Stimulated activated naive CD8-positive, alpha-beta T cell treated with anti-CD3 and anti-CD28 coated beads, Interleukin-15, Interleukin-2, amounts not matched to agents 100 U/mL and 50 U/mL, for 24 hours (primary cell): ENCODE measurements around the gene PHF19.
A peak's percentile ranks its signal among the peaks of the same experiment; 100 is the strongest.

ENCODE experiments used
- ATAC-seq: fragments of 150-1000 bp; cut with Tn5 transposase; one replicate; pipeline ENCODE4 v1.10.0; 2021
- DNase-seq: peaks from one replicate; pipeline ENCODE4 v3.0.0; 2021

PHF19 gene

DNA sequence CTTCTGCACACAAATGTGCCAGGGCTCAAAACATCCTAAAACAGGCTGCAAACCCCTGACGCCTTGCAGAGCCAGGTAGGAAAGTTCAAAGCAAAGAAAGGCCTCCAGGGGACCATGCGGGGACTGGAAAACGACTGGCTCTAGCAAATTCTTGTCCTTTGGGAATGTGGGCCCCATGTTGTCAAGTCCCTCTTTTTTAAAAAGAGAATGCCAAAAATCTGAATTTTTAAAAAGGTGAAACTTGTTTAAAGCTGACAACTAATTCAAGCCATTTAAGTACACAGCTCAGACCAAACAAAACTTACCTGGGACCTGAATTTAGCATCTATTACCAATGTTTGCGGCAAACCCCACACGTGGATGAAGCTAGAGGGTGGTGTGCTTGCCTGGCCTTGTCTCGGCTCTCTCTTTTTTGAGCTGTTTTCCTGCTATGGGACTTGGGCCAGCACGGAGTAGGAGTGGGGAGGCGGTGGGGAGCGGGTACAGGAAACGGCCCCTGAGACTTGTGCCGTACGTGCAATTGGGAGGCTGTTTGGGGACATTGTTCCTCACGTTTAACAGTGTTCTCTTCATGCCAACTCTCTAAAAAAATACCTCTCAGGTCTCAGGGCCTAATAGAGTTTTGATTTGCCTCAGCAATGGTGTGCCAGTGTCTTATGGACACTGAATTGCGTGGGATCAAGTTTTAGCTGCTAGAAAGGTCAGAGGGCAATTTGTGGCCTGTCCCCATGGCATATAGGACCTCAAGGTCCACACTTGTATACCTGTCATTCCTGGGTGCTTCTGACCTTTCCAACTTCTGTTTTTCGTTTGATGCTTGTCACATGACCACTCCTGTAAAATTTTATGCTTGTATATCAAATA lies 15.1 kb upstream of the PHF19 start:
- peak; percentile 2 for ATAC-seq
- peak; percentile 51 for DNase-seq

DNA sequence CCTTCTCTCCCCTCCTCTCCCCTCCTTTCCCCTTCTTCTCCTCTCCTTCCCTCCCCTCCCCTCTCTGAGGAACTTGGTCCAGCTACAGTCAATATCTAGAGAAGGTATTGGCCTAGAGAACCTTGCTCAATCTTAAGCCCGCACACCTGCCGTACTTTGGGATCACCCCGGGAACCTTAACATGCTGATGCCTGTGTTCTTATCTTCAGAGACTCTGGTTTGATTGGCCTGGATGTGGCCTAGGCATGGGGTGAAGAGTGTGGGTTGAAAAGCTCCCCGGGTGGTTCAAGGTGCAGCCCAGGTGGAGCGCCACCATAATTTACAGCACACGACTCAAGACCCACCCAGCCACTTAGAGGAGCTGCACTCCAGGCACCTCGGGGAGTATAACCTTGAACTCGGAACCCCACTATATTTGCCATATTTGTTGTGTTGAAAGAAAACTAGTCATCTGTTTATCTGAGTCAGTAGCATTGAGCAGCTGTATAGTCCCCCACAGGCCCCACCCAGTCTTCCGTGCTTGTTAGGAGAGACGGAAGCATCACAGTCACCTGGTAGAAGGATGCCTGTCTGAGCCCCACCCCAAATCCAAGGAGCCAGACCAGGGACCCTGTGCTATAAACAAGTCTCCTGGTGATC lies 14.4 kb upstream of the PHF19 start:
- peak; percentile 73 for DNase-seq
- peak; percentile 57 for ATAC-seq

DNA sequence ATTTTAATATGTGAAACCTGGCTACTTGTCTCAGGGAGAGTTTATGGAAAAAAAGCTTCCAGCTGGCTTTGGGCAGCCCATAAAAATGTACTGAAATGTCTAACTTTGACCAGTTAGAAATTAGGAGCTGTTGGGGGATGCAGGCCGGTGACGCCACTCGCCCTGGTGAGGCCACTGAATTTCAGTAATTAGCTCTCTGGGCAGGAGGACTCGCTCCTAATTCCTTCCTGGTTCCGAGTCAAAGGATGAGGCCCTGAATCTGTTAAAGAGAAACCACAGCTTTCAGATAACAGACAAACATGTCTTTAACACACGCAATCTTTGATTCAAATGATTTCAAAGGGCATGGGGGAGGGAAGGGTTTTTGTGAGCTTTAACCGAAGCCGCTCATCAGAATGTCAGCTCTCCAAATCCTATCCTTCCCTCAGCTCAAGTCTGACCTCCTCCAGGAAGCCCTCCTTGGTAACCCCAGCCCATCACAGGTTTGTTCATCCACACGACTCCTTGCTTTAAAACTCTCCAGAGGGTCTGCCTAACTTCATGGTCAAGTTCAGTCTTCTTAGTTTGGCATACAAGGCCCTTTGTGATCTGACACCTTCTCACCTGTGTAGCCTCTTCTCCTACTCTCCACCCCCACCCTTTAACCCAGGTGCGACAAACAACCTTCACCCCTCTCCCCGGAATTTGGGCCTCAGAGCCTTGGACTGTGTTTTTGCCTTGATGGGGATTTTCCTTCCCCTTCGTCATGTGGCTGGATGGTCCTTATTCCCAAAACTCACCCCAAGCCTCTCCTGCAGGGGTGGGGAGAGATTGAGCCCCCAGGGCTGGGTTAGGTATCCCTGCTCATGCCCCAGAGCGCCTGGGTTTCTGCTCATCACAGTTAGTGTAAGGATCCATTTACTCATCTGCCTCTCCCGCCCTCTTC lies 13.6 kb upstream of the PHF19 start:
- DNase-seq (peak; percentile 57), ATAC-seq (peak; percentile 17)

DNA sequence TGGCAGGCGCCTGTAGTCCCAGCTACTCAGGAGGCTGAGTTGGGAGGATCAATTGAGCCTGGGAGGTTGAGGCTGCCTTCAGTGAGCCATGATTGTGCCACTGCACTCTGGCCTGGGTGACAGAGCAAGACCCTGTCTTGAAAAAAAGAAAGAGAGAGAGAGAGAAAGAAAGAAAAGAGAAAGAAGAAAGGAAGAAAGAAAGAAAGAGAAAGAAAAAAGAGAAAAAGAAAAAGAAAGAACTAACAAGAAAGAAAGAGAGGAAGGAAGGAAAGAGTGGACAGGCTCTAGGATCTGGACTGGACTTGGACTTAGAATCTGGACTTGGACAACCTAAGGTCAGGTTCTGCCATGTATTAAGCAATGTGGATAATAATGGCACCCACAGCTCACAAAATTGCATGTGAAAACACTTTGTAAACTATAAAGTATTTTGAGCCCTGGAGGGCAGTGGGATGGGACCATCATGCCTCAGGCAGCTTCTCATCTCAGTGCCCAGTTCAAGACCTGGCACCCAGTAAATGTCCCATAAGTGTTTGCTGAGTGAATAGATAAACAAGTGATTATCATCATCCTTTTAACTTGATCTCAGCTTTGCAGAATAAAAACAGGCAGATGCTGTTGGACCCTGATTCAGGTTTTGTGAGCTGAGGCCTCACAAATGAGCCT lies 12.8 kb upstream of the PHF19 start:
- peak; percentile 17 for DNase-seq

GRCh38 chr9:120888626-120889025 lies 11.6 kb upstream of the PHF19 start:
- ATAC-seq = no peak
- no peak for DNase-seq

More for the DNA sequence above, 12.8 kb upstream of the PHF19 start:
- ATAC-seq = no peak

DNA sequence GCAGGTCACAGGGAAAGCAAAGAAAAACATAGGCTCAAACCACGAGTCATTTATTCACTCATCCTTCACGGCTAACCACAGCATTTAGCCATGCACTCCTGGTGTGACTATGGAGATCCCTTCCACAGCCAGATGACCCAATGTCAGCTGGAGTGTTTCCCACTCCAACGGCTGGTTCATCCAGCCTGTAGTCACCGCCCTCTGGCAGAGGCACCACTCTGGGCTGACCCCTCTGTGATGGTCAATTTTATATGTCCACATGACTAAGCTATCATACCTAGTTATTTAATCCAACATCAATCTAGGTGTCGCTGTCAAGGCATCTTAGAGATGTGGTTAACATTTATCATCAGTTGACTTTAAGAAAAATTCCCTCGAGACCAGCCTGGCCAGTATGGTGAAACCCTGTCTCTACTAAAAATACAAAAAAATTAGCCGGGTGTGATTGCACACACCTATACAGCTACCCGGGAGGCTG lies 9.5 kb upstream of the PHF19 start:
- ATAC-seq (no peak), DNase-seq (no peak)

- ATAC-seq = no peak
- no peak for DNase-seq
These were observed 9.0 kb upstream of the PHF19 start for GRCh38 chr9:120885958-120886357.

- no peak for ATAC-seq
- DNase-seq = no peak
These were observed 8.5 kb upstream of the PHF19 start for GRCh38 chr9:120885457-120885856.

DNA sequence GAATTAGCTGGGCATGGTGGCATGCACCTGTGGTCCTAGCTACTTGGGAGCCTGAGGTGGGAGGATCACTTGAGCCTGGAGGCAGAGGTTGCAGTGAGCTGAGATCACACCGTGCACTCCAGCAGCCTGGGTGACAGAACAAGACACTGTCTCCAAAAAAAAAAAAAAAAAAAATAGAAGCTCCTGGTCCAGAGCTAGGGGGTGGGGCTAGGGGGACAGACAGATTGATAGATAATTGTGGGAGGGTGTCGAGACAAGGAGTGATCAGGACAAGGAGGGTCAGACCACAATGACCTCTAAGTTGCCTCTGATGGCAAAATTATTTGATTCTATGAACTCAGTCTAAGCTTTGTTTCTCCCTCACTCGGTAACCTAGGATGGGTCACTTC lies 6.6 kb upstream of the PHF19 start:
- DNase-seq = no peak
- ATAC-seq = no peak

GRCh38 chr9:120882935-120883607 lies 6.1 kb upstream of the PHF19 start:
- DNase-seq (no peak), ATAC-seq (no peak)

DNA sequence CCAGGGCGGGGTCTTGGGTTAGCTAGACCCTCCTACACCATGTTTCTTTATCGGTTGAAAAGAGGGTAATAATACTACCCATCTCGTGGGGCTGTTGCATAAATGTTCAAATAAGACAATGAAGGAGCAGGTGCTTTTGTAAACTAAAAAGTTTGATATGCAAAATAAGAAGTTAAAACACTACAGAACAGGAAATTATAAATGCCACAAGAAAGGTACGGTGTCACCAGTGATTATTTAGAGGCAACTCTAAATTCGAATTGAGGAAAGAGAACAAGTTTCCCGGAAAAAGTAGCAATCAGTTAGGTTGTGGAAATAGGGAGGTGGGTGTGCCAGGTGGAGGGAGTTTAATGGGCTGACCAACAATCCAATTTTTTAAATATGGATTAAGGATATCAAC lies 2.5 kb upstream of the PHF19 start:
- no peak for ATAC-seq
- no peak for DNase-seq

- peak; percentile 7 for ATAC-seq
- DNase-seq = peak; percentile 58
These were observed 1.5 kb upstream of the PHF19 start for GRCh38 chr9:120878188-120879130.

DNA sequence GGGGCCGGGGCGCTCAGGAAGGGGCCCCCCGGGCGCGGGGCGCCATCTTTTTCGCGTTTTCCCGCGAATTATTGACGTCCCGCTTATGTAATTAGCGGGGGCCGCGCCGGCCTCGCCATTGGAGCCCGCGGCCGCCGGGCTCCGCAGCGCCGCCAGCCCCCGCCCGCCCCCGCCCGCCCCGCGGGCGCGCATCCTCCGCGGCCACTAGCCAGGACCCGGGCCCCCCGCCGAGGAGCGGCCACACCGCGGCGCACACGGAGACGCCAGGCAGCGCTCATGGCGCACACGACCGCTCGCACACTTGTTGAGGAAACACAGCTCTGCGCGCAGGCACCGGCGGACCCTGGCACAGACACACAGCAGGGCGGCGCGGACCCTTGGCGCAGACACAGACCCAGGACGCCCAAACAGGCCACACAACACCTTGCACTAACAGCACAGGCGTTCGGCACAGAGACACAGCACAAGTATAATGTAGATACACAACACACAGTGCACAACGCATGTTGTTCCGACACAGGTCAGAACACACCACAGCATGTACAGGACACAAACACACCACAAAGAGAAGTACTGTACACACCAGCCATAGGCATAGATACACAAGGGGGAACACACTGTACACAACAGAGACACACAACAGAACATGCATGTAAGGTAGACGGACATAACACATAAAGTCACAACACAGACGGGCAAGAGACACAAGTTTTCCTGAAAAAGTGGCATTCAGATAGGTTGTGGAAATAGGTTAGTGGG lies 467 bp upstream of the PHF19 start:
- ATAC-seq (peak; percentile 30), DNase-seq (peak; percentile 87)

DNA sequence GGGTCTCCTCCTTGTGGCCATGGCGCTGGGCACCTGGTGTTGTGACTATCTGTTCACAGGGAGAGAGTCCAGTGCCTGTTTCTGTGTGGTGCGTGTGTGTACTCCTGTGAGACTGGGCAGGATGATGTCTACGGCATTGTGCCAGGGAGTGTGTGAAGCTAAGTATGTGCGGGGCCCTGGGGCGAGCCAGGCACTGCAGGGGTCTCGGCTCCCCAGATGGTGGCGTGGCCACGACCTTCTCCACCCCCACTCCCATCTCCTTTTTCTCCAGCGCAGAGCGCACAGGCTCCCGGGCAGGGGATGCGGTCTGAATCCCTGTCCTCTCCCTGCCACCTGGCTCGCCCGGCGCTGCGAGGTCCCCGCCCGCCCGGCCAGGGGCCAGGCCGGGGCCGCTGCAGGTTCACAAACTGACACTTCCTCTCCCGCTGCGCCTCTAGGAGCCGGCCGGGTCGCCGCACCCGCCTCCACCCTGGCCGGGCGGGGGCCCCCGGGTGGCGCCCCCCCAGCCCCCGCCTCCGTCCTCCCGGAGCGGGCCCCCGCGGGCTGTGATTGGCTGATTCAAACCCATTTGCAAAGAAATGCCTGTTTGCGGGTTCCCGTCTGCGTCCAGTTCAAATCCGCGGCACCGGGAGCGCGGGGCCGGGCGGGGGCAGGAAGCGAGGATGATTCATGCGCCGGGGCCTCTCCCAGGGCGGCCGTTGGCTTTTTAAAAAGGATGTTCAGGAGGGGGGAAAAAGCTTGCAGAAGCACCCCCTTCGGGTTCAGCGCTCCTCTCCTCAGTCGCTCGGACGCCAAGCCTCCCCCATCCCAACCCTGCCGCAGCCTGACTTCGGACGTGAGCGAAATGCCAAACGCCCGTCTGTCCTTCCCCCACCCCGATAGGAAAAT lies 790 bp downstream of the PHF19 start:
- ATAC-seq (peak; percentile 56), DNase-seq (peak; percentile 93)

GRCh38 chr9:120875643-120875953 lies 1.4 kb downstream of the PHF19 start:
- ATAC-seq (no peak), DNase-seq (no peak)

GRCh38 chr9:120875195-120875565 lies 1.8 kb downstream of the PHF19 start:
- ATAC-seq (no peak), DNase-seq (no peak)

DNA sequence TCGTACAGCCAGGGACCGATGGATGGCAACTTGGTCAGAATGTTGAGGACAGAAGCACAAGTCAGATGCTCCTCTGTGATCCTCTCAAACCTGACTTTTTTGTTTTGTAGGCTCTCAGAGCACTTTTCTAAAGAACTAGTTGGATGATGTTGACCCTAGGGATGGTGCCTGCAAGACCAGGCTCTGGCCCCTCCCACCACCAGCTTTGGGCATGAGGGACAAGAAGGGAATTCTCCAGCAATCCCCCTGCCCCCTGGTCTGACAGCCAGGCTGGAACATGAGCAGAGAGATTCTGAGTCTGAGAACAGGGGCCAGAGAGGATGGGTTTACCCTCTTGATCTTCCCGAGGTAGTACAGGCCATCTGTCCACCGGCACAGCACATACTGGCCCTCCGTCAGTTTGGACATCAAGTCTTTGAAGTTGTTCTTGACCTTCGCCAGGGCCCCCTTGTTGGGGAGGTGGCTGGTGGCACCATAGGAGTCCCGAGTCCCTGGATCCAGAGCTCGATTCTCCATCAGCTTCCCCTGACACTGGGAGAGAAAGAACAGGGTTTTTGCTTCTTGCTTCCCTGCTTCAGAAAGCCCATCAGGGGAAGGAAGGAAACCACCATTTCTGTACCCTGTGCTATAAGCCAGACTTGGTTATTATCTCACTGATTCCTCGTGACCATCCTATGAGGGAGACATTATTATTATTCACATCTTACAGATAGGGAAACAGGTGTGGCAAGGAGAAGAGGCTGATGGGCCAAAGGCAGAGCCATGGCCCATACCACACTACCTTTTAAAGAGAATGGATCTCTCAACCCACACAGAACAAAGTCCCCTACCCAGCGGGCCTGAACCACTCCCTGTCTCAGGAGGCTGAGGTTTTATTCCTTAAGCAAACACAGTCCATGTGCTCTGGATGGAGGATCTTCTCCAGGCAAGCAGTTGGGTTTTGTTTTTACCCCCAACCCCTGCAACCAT lies 2.5 kb downstream of the PHF19 start:
- ATAC-seq = no peak
- DNase-seq = no peak
